Measurements from ENCODE around the gene PHACTR4.
"Not testable (repeated sequence)": the region's sequence is repeated elsewhere in the genome, so short reads cannot be mapped to it uniquely, and the experiment has no call there.

PHACTR4 gene

DNA sequence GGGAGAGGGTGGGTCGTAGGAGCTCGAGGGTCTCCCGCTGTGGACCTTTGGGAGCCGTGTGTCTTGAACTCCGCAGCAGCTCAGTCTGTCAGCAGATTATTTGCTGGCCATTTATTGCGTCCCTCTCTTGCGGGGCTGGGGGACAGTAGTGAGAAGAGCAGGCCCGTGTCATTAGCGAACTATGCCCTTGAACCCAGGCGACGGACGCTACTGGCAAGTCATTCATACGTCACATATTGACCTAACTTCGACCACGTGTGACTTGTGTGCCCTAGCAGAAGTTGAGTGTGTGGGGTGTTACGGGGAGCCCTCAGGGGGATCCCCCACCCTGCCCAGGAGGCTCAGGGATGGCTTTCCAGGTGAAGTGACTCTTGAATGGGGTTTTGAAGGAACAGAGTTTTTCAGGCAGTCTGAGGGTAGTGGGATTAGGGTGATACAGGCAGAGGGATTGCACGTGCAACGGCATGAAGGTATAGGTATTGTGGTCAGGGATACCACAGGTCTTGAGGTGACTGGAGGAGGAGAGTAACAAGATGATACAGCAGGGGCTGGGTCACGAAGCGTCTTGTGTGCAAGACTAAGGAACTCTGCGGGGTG is 149.3 kb downstream of the PHACTR4 start:
- Histone ChIP-seq H3K27me3 (ENCODE audit: control insufficient read depth, insufficient read depth, low read length) (no peaks in the 10 kb centered on the region), H3K4me1 (ENCODE audit: control insufficient read depth, low read depth, low read length) (peaks cover 22% of the 10 kb centered on the region), H3K4me3 (ENCODE audit: low read length) (peak overlapping the region; percentile 99), H3K9ac (ENCODE audit: low read length) (peak overlapping the region; percentile 98), H3K36me3 (ENCODE audit: control insufficient read depth, low read depth, low read length) (peaks cover 5% of the 10 kb centered on the region), H3K27ac (ENCODE audit: low read length) (peak overlapping the region; percentile 92), H3K9me3 (ENCODE audit: control insufficient read depth, low read depth, low read length) (no peaks in the 10 kb centered on the region)

DNA sequence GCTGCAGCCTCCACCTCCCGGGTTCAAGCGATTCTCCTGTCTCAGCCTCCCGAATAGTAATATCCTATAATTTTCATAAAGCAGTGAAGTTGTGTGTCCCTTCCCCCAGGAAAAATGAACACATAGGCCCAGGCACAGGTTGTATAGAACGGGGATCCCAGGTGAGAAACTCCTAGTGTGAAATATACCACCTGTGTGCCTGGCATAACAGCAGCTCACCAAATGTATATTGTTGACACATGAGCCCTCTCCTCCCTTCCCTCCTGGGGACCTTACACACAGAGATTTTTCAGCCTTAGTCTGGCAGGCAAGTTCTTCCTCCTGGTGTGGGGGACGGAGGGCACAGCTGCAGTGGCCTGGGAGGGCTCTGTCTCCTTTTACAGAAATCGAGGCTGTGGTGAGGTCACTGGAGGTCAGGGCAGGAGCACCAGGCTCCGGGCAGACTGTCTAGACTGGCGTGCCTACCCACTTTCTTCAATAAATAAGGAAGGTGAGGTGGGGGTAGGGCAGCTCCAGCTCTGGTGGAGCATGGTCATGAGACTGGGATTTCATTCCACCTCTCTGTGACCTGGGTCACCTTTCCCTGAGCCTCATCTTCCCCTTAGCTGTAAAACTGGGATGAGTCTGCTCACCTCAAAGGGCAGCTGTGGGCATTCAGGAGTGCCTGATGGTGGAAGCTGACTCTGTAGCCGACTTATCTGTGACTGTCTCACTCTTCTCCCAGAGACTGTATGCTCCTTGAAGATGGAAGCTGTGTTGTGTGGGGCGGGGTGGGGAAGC is 150.6 kb downstream of the PHACTR4 start:
- no peaks in the 10 kb centered on the region for H3K9me3 ChIP-seq (ENCODE audit: control insufficient read depth, low read depth, low read length)
- no peak overlapping the region for H3K27ac ChIP-seq (ENCODE audit: low read length)
- H3K36me3 ChIP-seq (ENCODE audit: control insufficient read depth, low read depth, low read length), result peaks cover 11% of the 10 kb centered on the region
- H3K9ac ChIP-seq (ENCODE audit: low read length), result no peak overlapping the region
- H3K4me1 ChIP-seq (ENCODE audit: control insufficient read depth, low read depth, low read length), result peaks cover 22% of the 10 kb centered on the region
- no peak overlapping the region for H3K4me3 ChIP-seq (ENCODE audit: low read length)
- no peaks in the 10 kb centered on the region for H3K27me3 ChIP-seq (ENCODE audit: control insufficient read depth, insufficient read depth, low read length)

DNA sequence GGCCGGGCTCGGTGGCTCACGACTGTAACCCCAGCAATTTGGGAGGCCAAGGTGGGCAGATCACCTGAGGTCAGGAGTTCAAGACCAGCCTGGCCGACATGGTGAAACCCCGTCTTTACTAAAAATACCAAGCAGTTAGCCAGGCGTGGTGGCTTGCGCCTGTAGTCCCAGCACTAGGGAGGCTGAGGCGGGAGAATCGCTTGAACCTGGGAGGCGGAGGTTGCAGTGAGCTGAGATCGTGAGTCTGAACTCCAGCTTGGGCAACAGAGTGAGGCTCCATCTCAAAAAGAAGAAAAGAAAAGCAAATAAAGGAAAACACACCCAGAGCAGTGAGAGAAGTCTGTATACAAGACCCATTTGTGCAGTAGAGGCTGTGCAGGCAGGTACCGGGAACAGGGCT is 151.3 kb downstream of the PHACTR4 start:
- not testable (repeated sequence) for H3K9ac ChIP-seq (ENCODE audit: low read length); H3K27ac ChIP-seq (ENCODE audit: low read length); H3K9me3 ChIP-seq (ENCODE audit: control insufficient read depth, low read depth, low read length); H3K27me3 ChIP-seq (ENCODE audit: control insufficient read depth, insufficient read depth, low read length); H3K4me3 ChIP-seq (ENCODE audit: low read length)
- Histone ChIP-seq H3K4me1 (ENCODE audit: control insufficient read depth, low read depth, low read length) (peaks cover 22% of the 10 kb centered on the region), H3K36me3 (ENCODE audit: control insufficient read depth, low read depth, low read length) (peaks cover 11% of the 10 kb centered on the region)

DNA sequence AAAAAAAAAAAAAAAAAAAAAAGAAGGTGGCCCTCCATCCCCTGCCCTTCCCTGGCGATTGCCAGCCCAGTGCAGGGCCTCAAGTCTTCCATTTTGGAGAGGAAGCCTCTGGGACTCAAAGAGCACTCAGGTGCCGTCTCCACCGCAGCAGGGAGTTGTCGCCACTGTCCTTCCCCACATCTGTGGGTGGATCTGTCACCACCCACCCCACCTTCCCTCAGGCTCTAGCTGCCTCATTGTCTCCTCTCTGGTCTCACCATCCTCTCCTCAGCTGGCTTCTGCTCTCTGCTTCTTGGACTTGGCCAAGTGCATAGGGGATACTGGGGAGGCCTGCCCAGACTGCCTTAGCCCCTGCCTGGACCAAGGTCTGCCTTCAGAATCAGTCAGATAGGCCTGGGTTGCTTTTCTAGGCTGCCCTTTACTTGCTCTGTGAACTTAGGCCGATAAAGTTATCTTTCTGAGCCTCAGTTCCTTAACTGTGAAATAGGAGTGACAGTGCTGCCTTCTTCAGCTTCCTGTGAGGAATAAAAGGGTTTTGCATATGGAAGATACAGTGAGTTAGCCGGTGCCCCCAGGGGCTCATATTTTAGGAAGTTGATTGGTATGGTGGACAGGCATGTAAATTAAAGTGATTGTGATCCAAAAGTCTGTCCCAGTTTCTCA is 152.1 kb downstream of the PHACTR4 start:
- H3K27me3 ChIP-seq (ENCODE audit: control insufficient read depth, insufficient read depth, low read length), result no peaks in the 10 kb centered on the region
- H3K4me1 ChIP-seq (ENCODE audit: control insufficient read depth, low read depth, low read length), result peaks cover 22% of the 10 kb centered on the region
- H3K9ac ChIP-seq (ENCODE audit: low read length), result no peak overlapping the region
- H3K4me3 ChIP-seq (ENCODE audit: low read length), result no peak overlapping the region
- no peak overlapping the region for H3K27ac ChIP-seq (ENCODE audit: low read length)
- H3K9me3 ChIP-seq (ENCODE audit: control insufficient read depth, low read depth, low read length), result no peaks in the 10 kb centered on the region
- H3K36me3 ChIP-seq (ENCODE audit: control insufficient read depth, low read depth, low read length), result peaks cover 11% of the 10 kb centered on the region

DNA sequence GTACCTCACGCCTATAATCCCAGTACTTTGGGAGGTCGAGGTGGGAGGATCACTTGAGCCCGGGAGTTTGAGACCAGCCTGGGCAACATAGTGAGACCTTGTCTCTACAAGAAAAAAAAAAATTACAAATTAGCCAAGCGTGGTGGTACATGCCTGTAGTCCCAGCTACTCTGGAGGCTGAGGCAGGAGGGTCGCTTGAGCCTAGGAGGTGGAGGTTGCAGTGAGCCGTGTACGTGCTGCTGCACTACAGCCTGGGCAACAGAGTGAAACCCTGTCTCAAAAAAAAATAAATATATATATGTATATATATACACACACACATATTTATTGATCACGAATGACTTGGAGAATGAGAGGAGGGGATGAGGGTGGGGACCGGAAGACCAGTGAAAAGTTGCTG is 153.0 kb downstream of the PHACTR4 start:
- not testable (repeated sequence) for H3K27me3 ChIP-seq (ENCODE audit: control insufficient read depth, insufficient read depth, low read length); H3K4me3 ChIP-seq (ENCODE audit: low read length); H3K9ac ChIP-seq (ENCODE audit: low read length); H3K27ac ChIP-seq (ENCODE audit: low read length); H3K9me3 ChIP-seq (ENCODE audit: control insufficient read depth, low read depth, low read length)
- H3K4me1 ChIP-seq (ENCODE audit: control insufficient read depth, low read depth, low read length), result peaks cover 22% of the 10 kb centered on the region
- peaks cover 15% of the 10 kb centered on the region for H3K36me3 ChIP-seq (ENCODE audit: control insufficient read depth, low read depth, low read length)

DNA sequence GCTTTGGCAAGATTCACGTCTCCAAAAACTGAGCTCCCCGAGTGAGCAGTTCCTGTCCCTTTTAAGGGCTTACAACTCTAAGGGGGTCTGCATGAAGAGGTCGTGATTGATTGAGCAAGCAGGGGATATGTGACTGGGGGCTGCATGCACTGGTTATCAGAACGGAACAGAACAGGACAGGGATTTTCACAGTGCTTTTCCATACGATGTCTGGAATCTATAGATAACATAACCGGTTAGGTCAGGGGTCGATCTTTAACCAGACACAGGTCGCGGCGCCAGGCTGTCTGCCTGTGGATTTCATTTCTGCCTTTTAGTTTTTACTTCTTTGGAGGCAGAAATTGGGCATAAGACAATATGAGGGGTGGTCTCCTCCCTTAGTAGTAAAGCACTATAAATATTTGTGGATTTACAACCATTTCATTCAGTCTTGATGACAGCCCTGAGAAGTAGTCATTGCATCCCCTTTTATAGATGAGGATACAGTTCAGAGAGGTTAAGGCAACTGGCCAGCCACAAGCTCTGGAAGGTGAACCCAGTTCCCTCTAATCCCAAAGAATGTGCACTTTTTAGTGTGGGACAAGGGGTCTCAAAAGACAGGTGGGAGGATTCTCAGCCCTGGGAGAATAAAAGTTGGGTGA is 155.6 kb downstream of the PHACTR4 start:
- H3K4me3 ChIP-seq (ENCODE audit: low read length); H3K27me3 ChIP-seq (ENCODE audit: control insufficient read depth, insufficient read depth, low read length); H3K27ac ChIP-seq (ENCODE audit: low read length); H3K9ac ChIP-seq (ENCODE audit: low read length); H3K9me3 ChIP-seq (ENCODE audit: control insufficient read depth, low read depth, low read length): not testable (repeated sequence)
- Histone ChIP-seq H3K36me3 (ENCODE audit: control insufficient read depth, low read depth, low read length) (peaks cover 23% of the 10 kb centered on the region), H3K4me1 (ENCODE audit: control insufficient read depth, low read depth, low read length) (peaks cover 14% of the 10 kb centered on the region)

DNA sequence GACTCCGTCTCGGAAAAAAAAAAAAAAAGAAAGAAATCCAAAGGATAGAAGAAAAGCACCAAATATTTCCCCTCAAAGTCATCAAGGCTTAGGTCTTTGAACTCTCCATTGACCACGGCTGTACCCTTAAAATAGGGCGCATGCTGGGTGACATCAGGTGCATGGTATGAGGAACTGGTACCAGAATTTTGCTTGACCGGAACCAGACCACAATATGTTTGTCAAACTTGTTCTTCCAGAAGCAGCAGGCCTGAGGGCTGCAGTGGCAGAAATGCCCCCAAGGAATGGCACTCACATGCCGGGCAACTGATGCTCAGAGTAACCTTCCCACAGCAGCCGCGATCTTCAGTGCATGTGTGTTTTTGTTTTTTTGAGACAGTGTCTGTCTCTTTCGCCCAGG is 157.3 kb downstream of the PHACTR4 start:
- Histone ChIP-seq H3K36me3 (ENCODE audit: control insufficient read depth, low read depth, low read length) (peaks cover 36% of the 10 kb centered on the region), H3K27ac (ENCODE audit: low read length) (no peak overlapping the region), H3K4me3 (ENCODE audit: low read length) (no peak overlapping the region), H3K9ac (ENCODE audit: low read length) (no peak overlapping the region), H3K4me1 (ENCODE audit: control insufficient read depth, low read depth, low read length) (peaks cover 9% of the 10 kb centered on the region), H3K27me3 (ENCODE audit: control insufficient read depth, insufficient read depth, low read length) (no peaks in the 10 kb centered on the region), H3K9me3 (ENCODE audit: control insufficient read depth, low read depth, low read length) (no peaks in the 10 kb centered on the region)

DNA sequence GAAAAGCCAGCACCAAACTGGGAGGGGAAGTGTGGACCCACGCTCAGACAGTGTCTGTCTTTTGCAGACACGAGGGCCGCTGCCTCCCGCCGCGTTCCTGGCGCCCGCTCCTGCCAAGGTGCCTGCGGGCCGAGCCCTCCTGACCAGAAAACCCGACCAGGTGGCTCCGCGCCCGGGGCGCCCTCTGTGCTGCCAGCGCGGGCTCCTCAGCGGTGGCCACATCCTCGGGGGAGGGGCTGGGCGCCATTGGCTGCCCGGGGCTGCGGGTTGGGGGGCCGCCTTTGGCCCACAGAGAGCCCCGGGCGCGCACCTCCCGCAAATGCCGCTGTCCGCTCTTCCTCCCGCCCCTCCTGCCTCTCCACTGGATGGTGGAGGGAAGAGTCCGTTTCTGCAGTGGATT is 160.9 kb downstream of the PHACTR4 start:
- peaks cover 40% of the 10 kb centered on the region for H3K36me3 ChIP-seq (ENCODE audit: control insufficient read depth, low read depth, low read length)
- H3K9me3 ChIP-seq (ENCODE audit: control insufficient read depth, low read depth, low read length), result no peaks in the 10 kb centered on the region
- H3K27ac ChIP-seq (ENCODE audit: low read length), result no peak overlapping the region
- H3K4me3 ChIP-seq (ENCODE audit: low read length), result no peak overlapping the region
- H3K9ac ChIP-seq (ENCODE audit: low read length), result no peak overlapping the region
- no peaks in the 10 kb centered on the region for H3K27me3 ChIP-seq (ENCODE audit: control insufficient read depth, insufficient read depth, low read length)
- H3K4me1 ChIP-seq (ENCODE audit: control insufficient read depth, low read depth, low read length), result no peaks in the 10 kb centered on the region

DNA sequence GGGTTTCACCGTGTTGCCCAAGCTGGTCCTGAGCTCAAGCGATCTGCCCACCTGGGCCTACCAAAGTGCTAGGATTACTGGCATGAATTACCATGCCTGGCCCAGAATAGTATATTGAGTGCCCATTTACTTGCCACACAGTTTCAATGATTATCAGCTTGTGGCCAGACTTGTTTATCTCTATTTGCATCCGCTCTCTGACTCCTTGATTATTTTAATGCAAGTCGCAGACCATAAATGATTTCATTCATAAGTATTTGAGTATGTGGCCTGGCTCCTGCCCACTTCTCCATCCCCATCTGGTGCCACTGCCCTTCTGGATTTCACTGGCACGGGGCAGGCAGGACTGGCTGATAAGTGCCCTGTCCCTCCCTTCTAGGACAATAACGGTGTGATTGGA is 165.1 kb downstream of the PHACTR4 start:
- Histone ChIP-seq H3K36me3 (ENCODE audit: control insufficient read depth, low read depth, low read length) (peaks cover 70% of the 10 kb centered on the region), H3K4me1 (ENCODE audit: control insufficient read depth, low read depth, low read length) (no peaks in the 10 kb centered on the region), H3K27me3 (ENCODE audit: control insufficient read depth, insufficient read depth, low read length) (no peaks in the 10 kb centered on the region), H3K9ac (ENCODE audit: low read length) (no peak overlapping the region), H3K9me3 (ENCODE audit: control insufficient read depth, low read depth, low read length) (no peaks in the 10 kb centered on the region), H3K4me3 (ENCODE audit: low read length) (no peak overlapping the region), H3K27ac (ENCODE audit: low read length) (no peak overlapping the region)

DNA sequence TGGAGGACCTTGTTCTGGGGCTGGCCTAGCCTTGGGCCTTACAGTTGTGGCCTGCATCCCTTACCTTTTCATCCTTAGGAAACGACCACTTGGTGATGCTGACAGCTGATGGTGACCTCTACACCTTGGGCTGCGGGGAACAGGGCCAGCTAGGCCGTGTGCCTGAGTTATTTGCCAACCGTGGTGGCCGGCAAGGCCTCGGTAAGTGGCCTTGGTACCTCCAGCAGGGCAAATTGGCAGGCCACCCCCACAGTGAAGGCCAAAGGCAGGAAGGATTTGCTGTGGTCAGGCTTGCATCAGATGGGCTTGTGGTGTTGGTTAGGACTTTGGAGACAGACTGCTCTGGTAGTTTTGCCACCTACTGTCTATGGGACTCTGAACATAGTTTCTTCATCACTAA is 165.6 kb downstream of the PHACTR4 start:
- H3K27ac ChIP-seq (ENCODE audit: low read length), result no peak overlapping the region
- no peak overlapping the region for H3K4me3 ChIP-seq (ENCODE audit: low read length)
- no peaks in the 10 kb centered on the region for H3K9me3 ChIP-seq (ENCODE audit: control insufficient read depth, low read depth, low read length)
- H3K4me1 ChIP-seq (ENCODE audit: control insufficient read depth, low read depth, low read length), result no peaks in the 10 kb centered on the region
- no peaks in the 10 kb centered on the region for H3K27me3 ChIP-seq (ENCODE audit: control insufficient read depth, insufficient read depth, low read length)
- H3K9ac ChIP-seq (ENCODE audit: low read length), result no peak overlapping the region
- peaks cover 65% of the 10 kb centered on the region for H3K36me3 ChIP-seq (ENCODE audit: control insufficient read depth, low read depth, low read length)

DNA sequence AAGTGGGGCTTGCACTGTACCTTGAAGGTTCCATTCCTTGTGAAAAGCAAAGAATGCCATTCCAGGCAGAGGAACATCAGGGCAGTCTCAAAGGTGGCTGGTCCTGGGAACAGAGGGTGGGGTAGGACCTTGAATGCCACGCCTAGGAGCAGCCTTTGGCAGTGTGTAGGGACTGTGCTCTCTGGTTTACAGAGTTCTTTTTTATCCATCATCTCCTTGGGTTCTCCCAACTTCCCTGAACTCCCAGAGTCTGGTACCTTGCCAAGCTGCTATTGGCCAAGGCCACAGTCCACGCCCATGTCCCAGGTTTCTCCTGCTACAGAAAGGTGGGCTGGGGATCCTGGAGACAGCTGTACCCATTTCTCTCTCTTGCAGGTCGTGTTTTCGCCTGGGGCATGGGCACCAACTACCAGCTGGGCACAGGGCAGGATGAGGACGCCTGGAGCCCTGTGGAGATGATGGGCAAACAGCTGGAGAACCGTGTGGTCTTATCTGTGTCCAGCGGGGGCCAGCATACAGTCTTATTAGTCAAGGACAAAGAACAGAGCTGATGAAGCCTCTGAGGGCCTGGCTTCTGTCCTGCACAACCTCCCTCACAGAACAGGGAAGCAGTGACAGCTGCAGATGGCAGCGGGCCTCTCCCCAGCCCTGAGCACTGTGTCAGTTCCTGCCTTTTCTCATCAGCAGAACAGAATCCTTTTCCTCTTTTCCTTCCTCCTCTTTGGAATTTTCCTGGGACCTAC is 168.1 kb downstream of the PHACTR4 start:
- H3K4me3 ChIP-seq (ENCODE audit: low read length), result no peak overlapping the region
- peaks cover 49% of the 10 kb centered on the region for H3K36me3 ChIP-seq (ENCODE audit: control insufficient read depth, low read depth, low read length)
- H3K4me1 ChIP-seq (ENCODE audit: control insufficient read depth, low read depth, low read length), result no peaks in the 10 kb centered on the region
- no peaks in the 10 kb centered on the region for H3K27me3 ChIP-seq (ENCODE audit: control insufficient read depth, insufficient read depth, low read length)
- no peaks in the 10 kb centered on the region for H3K9me3 ChIP-seq (ENCODE audit: control insufficient read depth, low read depth, low read length)
- no peak overlapping the region for H3K9ac ChIP-seq (ENCODE audit: low read length)
- H3K27ac ChIP-seq (ENCODE audit: low read length), result no peak overlapping the region
